Islet precursor cell (in vitro differentiated cells): ENCODE data around the gene PGA3.
"Not testable (repeated sequence)": the region's sequence is repeated elsewhere in the genome, so short reads cannot be mapped to it uniquely, and the experiment has no call there.

Source experiments
- DNase-seq: peaks from one replicate; pipeline ENCODE4 v3.0.0-alpha.2; 2018

The PGA3 gene

DNA sequence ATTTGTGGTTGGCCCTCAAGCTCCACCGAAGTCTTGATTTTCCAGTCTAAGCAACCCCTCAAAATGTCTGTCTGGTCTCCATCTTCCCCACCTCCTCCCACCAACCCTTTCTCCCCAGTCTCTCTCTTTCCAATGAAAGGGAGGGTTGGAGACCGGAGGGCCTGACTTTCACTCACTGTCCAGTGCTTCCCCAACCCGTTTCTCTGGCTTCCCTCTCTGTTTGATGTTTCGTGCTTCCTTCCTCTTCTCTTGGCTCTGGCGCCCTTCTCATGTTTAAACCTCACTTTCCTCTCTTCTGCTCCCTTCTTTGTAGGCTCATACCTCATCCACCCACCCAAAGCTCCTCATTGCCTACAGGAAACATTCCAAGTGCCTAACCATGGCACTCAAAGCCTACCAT lies 31.0 kb upstream of the PGA3 start:
- no peak for DNase-seq

DNA sequence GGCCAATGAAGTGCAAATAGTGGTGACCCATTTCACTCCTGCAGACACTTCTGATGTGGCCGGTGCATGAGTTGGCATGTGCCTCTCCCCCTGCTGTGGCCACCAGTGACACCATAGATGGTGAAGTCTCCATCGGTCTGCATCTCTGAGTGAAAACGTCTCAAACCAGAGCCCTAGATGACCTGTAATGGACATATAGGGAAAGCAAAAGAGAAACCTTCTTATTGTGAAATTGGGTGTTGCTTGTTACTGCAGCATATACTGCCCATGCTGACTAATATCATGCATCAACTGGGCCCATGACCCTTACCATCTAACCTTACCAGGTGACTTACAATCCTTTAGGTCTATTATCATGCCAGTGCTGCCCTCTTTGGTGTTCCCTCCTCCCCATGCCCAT lies 30.4 kb upstream of the PGA3 start:
- no peak for DNase-seq

DNA sequence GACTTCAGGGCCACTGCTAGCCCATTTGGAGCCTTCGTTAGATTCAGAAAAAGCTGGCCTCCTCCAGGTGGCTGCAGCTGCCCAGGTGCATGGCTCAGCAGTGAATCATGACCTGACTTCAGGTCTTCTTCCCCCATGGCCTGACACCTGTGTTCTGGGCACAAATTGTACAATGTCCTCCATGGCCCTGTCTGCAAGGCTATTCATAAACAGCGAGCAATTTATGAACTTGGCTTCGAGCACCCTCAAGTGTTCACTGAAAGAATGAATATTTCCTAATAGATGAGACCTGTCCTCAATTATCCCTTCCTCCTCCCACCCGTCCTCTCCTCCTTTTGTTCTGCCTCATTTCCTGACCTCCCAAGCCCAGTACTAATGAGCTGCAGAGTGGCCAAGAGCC lies 29.9 kb upstream of the PGA3 start:
- DNase-seq: no peak

GRCh38 chr11:61174273-61174672 lies 29.0 kb upstream of the PGA3 start:
- DNase-seq: no peak

GRCh38 chr11:61174949-61175348 lies 28.4 kb upstream of the PGA3 start:
- DNase-seq: no peak

- no peak for DNase-seq
These were observed 26.9 kb upstream of the PGA3 start for GRCh38 chr11:61176446-61176845.

DNA sequence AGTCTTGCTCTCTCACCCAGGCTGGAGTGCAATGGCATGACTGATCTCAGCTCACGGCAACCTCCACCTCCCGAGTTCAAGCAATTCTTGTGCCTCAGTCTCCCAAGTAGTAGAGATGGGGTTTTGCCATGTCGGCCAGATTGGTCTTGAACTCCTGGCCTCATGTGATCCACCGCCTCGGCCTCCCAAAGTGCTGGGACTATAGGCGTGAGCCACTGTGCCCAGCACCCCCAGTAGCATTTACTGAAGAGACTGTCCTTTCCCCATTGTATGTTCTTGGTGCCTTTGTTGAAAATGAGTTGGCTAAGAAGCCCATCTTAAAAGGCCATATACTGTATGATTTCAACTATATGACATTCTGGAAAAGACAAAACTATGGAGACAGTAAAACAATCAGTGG lies 23.1 kb upstream of the PGA3 start:
- DNase-seq: not testable (repeated sequence)

DNA sequence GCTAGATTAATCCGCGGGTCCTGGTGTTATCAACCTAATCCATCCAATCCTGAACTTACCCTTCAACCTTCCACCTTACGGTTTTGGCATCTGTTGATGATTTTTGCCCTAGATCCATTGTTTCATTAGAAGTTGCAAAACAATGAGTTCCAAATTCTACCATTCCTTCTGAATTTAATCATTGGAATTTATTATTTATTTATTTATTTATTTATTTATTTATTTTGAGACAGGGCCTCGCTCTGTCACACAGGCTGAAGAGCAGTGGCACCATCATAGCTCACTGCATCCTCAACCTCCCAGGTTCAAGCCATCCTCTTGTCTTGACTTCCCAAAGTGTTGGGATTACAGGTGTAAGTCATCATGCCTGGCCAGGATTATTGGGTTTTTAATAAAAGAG lies 21.8 kb upstream of the PGA3 start:
- DNase-seq: no peak

- DNase-seq: peak; percentile 70
These were observed 19.7 kb upstream of the PGA3 start for GRCh38 chr11:61183645-61184044.

GRCh38 chr11:61186504-61186903 lies 16.8 kb upstream of the PGA3 start:
- no peak for DNase-seq

GRCh38 chr11:61187505-61188130 lies 15.7 kb upstream of the PGA3 start:
- DNase-seq: peak; percentile 78

- DNase-seq: no peak
These were observed 13.4 kb upstream of the PGA3 start for GRCh38 chr11:61189933-61190332.

DNA sequence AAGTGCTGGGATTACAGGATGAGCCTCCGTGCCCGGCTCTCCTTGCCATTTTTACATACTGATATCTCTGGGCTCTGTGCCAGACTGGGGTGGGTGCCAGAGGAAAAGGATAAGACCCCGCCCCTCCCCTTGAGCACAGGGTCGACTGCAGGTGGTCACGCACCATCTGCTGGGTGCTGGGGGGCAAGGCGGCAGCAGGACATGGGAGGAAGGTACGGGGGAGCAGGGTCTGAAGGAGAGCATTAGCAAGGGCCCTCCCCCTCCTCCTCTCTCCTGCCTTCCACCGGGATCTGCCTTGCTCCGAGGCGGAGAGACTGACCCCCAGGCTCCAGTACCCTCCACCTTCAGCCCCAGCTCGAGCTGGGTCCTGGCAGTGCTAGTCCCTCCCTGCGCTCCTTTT lies 9.7 kb upstream of the PGA3 start:
- DNase-seq: no peak

DNA sequence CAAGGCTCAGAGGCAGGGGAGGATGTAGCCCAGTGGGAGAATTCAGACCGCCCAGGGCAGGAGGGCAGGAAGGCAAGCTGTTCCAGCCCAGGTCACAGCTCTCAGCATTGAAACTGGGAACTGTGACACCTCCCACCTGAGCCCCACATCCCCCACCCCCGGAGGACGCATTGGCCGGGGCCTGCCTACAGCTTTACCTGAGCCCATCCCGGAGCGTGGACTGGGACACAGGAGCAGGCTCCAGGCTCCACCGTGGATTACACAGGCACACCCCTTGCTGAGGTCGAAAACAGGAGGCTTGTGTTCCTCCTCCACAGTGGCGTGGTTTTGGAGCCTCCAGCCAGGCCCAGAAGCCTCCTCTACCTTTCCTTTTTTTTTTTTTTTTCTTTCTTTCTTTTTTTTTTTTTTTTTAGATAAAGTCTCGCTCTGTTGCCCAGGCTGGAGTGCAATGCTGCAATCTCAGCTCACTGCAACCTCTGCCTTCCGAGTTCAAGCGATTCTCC lies 9.1 kb upstream of the PGA3 start:
- DNase-seq: no peak

- DNase-seq: no peak
These were observed 8.2 kb upstream of the PGA3 start for GRCh38 chr11:61194981-61195695.

DNA sequence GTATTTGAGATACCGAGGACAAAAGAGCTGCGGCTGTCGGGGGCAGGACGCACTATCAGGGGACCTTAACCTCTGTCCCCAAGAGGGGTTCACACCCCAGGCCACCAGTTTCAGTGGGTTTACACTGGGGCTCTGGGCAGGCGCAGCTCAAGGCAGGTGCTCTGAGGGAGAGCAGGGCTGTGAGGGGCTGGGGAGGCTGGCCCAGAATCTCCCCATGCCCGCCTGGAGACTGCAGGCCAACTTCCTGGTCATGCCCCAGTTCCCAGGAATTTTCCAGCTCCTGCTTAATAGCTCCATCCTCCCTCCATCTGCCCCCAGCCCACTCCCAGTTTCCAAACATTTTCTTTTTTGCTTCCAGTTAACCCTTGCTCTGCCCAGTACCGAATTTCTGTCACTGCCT lies 7.6 kb upstream of the PGA3 start:
- DNase-seq: no peak

DNA sequence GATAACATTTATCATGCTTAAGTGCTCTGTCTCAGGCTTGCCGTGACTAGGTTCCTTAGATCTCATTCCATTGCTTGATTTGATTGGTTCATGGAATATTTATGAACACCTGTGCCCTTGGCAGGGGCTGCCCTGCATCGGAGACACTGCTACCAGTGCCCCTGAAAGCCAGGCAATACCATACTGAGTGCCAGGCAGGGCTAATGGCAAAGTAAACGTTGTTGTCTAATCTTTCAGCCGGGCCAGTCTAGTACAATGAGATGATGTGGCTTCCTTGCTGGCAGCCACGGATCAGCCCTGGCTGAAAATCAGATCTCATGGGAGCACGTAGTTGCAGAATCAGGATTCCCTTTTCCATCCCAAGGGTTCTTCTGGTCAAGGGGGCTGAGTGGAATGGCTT lies 5.0 kb upstream of the PGA3 start:
- DNase-seq: no peak

GRCh38 chr11:61198948-61199523 lies 4.3 kb upstream of the PGA3 start:
- no peak for DNase-seq

GRCh38 chr11:61201476-61201875 lies 1.8 kb upstream of the PGA3 start:
- DNase-seq: no peak

GRCh38 chr11:61203873-61204272 lies 558 bp downstream of the PGA3 start:
- not testable (repeated sequence) for DNase-seq

DNA sequence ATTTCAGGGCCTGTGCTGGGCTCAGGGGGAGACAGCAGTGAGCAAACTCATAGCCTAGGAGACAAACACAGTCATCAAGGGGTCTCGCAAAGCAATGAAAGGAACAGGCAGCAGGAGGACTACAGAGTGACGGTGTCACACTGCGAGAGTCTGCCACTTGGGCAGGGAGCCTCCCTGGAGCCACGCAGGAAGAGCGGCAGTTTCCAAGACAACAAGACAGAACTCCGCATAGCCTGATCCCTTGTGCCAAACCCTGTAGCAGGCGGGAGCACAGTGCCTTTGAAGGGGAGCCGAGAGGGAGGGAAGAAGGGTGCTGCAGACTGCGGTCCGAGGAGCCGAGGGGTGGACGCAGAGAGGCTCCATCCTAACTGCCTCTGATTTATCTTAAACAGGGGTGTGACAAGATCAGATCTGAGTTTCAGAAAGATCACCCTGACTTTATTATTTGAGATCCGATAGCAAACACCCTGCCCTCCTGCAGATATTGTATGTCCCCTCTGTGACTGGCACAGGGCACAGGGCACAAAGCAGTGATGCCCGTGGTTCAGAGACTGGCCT lies 1.3 kb downstream of the PGA3 start:
- DNase-seq: not testable (repeated sequence)

DNA sequence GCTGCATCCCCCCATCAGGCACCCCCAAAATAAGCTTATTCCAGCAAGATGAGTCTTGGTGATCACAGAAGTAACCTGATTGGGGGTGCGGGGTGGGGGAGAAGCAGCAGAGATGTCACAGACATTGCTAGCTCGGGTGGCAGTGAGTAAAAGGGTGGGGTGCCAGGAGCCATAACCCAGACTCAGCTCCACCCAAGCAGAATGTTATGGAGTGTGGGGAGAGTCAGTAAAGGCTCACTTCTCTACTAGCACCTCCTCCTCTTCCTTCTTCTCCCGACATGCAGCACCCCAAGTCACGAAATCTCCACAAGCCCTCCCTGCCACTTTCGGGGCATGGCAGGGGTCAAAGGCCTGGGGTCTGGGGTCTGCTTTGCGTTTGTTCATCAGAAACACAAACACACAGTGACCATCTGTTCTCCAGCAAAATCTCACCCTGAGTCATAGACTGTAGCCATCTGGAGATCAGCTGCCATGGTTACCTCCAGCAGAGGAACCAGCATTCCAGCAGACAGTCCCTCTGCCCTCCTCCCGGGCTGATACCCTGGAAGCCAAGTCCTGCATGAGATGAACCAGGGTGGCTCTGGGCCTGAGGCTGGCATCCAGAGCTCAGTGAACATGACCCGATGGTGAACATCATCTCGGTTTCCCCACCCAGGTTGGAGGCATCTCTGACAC lies 4.5 kb downstream of the PGA3 start:
- DNase-seq: not testable (repeated sequence)

DNA sequence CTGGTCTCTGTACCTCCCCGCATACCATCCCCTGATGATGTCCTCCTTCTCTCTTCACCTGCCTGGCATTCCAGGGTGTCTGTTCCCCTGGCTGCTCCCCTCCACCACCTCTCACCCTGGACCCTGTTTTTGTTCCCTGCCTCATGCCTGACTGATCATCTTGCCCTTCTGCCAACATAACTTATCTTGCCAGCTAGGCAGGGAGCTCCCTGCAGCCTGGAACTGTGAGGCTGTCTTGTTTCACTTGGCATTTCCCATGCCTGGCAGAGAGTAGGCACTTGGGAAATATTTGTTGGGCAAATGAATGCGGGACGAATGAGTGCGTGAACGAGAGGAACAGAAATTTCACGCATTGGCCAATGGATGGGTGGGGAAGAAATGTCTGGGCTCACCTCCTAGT lies 7.3 kb downstream of the PGA3 start:
- DNase-seq: not testable (repeated sequence)
